Measurements from ENCODE around the gene CBLC.

GRCh38 chr19:44822670-44823372 is 45.1 kb downstream of the CBLC start:
- TF ChIP-seq POLR2A (IDR thresholded peaks at IDR 0.05) (no peak), CTCF (IDR thresholded peaks at IDR 0.05) (no peak)

Data from lower leg skin (tissue), 3 donors.